Ishikawa (cell line): ENCODE results near the gene KCNIP4.

ENCODE experiments used
- CEBPB ChIP-seq: IDR thresholded peaks from 2 replicates; pipeline ENCODE4 v1.6.1; 2012
- CREB1 ChIP-seq: IDR thresholded peaks from 2 replicates; pipeline ENCODE4 v1.6.1; 2012; ENCODE audit warnings: low read depth
- EGR1 ChIP-seq: IDR thresholded peaks from 2 replicates; pipeline ENCODE4 v1.6.1; 2012
- EP300 ChIP-seq: IDR thresholded peaks from 2 replicates; pipeline ENCODE4 v1.6.1; 2012; ENCODE audit warnings: borderline replicate concordance
- MAX ChIP-seq: IDR thresholded peaks from 2 replicates; pipeline ENCODE4 v1.6.1; 2012
- NFIC ChIP-seq: IDR thresholded peaks from 2 replicates; pipeline ENCODE4 v1.6.1; 2012
- RAD21 ChIP-seq: IDR thresholded peaks from 2 replicates; pipeline ENCODE4 v1.6.1; 2012; ENCODE audit warnings: low read depth
- REST ChIP-seq: IDR thresholded peaks from 2 replicates; pipeline ENCODE4 v1.6.1; 2012; ENCODE audit warnings: low read depth, mild to moderate bottlenecking
- TAF1 ChIP-seq: IDR thresholded peaks from 2 replicates; pipeline ENCODE4 v1.6.1; 2012; ENCODE audit warnings: low read depth, mild to moderate bottlenecking
- TCF12 ChIP-seq: IDR thresholded peaks from 2 replicates; pipeline ENCODE4 v1.6.1; 2012; ENCODE audit warnings: low read depth
- TEAD4 ChIP-seq: IDR thresholded peaks from 2 replicates; pipeline ENCODE4 v1.6.1; 2012
- YY1 ChIP-seq: IDR thresholded peaks from 2 replicates; pipeline ENCODE4 v1.6.1; 2012; ENCODE audit warnings: low read depth
- TF ChIP-seq, protein P1 (sequence below): IDR thresholded peaks from 2 replicates; pipeline ENCODE4 v1.6.1; 2012

GRCh38 chr4:21102667-21103066 lies 845.9 kb downstream of the KCNIP4 start:
- TF ChIP-seq MAX = no peak
- no peak for TF ChIP-seq EP300
- no peak for TF ChIP-seq NFIC
- TF ChIP-seq RAD21 = no peak
- no peak for TF ChIP-seq EGR1
- no peak for TF ChIP-seq YY1
- TF ChIP-seq TCF12 = no peak
- no peak for TF ChIP-seq TEAD4
- TF ChIP-seq CEBPB = no peak
- TF ChIP-seq REST = no peak
- no peak for TF ChIP-seq CREB1
- no peak for TF ChIP-seq TAF1
- TF ChIP-seq, protein P1, sequence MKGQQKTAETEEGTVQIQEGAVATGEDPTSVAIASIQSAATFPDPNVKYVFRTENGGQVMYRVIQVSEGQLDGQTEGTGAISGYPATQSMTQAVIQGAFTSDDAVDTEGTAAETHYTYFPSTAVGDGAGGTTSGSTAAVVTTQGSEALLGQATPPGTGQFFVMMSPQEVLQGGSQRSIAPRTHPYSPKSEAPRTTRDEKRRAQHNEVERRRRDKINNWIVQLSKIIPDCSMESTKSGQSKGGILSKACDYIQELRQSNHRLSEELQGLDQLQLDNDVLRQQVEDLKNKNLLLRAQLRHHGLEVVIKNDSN = no peak
